GM12878 (cell line): Measurements from ENCODE around the gene MTO1.
"Not testable (repeated sequence)": the region's sequence is repeated elsewhere in the genome, so short reads cannot be mapped to it uniquely, and the experiment has no call there.

Experiments
- CREB1 ChIP-seq: IDR thresholded peaks from 2 replicates; pipeline ENCODE4 v1.6.1; 2012; ENCODE audit warnings: low read depth, mild to moderate bottlenecking, inconsistent platforms
- CTCF ChIP-seq, 3 experiments: IDR thresholded peaks in 2 of 3; conservative IDR thresholded peaks in 1 of 3; 2 replicates each; pipeline ENCODE4 v1.5.1; 2011; ENCODE audit warnings: low read depth in 3 of 3, low read length in 3 of 3, mild to moderate bottlenecking in 3 of 3, control low read depth in 2 of 3, moderate library complexity in 2 of 3, inconsistent platforms in 1 of 3, mixed read lengths in 1 of 3; ENCODE audit not compliant: control insufficient read depth in 2 of 3, insufficient read depth in 1 of 3; ENCODE audit errors: extremely low read depth in 1 of 3
- EP300 ChIP-seq, 2 experiments: fragments of 150-350 bp in 1 of 2; IDR thresholded peaks; 2 replicates each; pipeline ENCODE4 v1.6.1; 2011 to 2012; ENCODE audit warnings: low read depth in 2 of 2, low read length in 2 of 2, borderline replicate concordance in 1 of 2, improper control_type of control experiment in 1 of 2, inconsistent platforms in 1 of 2; ENCODE audit not compliant: control insufficient read depth in 1 of 2
- EZH2 ChIP-seq: IDR thresholded peaks from 2 replicates; pipeline ENCODE4 v1.6.1; 2012; ENCODE audit warnings: low read depth, mild to moderate bottlenecking, control low read depth, inconsistent platforms, low read length, borderline replicate concordance; ENCODE audit not compliant: control insufficient read depth
- NR2C1 ChIP-seq: fragments of 450-650 bp; IDR thresholded peaks from 2 replicates; pipeline ENCODE4 v1.6.1; 2017; ENCODE audit warnings: antibody characterized with exemption, mild to moderate bottlenecking, moderate library complexity
- POLR2A ChIP-seq: IDR thresholded peaks from 2 replicates; pipeline ENCODE4 v1.6.1; 2011; ENCODE audit warnings: low read depth, mild to moderate bottlenecking, low read length
- SP1 ChIP-seq: IDR thresholded peaks from one replicate; pipeline ENCODE4 v1.6.1; 2011; ENCODE audit warnings: low read depth, low read length
- SUPT20H ChIP-seq: IDR thresholded peaks from 2 replicates; pipeline ENCODE4 v1.6.1; 2011; ENCODE audit warnings: low read depth, mild to moderate bottlenecking, low read length, moderate library complexity, borderline replicate concordance; ENCODE audit not compliant: control insufficient read depth
- USF2 ChIP-seq: IDR thresholded peaks from 2 replicates; pipeline ENCODE4 v1.6.1; 2011; ENCODE audit warnings: low read depth, low read length, improper control_type of control experiment, borderline replicate concordance
- ZNF24 ChIP-seq: fragments of 450-650 bp; IDR thresholded peaks from 2 replicates; pipeline ENCODE4 v1.6.1; 2017; ENCODE audit warnings: antibody characterized with exemption, mild to moderate bottlenecking

- TF ChIP-seq CREB1; CTCF (IDR thresholded peaks at IDR 0.05 in 2 of 3, conservative IDR thresholded peaks at IDR 0.05 in 1 of 3; ENCODE audit: control insufficient read depth in 2 of 3, extremely low read depth in 1 of 3, insufficient read depth in 1 of 3, low read depth in 3 of 3, low read length in 3 of 3); SP1; EZH2; SUPT20H; ZNF24; USF2; POLR2A; NR2C1; EP300 (IDR thresholded peaks at IDR 0.05; ENCODE audit: borderline replicate concordance in 1 of 2, control insufficient read depth in 1 of 2, low read depth in 2 of 2, low read length in 2 of 2): not testable (repeated sequence)
Measured at GRCh38 chr6:73505705-73506104, 44.2 kb downstream of the MTO1 start.
